ENCODE data around the gene RNF115.

RNF115 gene

GRCh38 chr1:145695821-145696629 is 127.9 kb downstream of the RNF115 start:
- no peak for DNase-seq (ENCODE audit: low read depth in 1 of 2, low spot score in 1 of 2)
- peak; percentile 82; the same call in 1 of the 2 replicates for TF ChIP-seq SPI1 (IDR thresholded peaks at IDR 0.05; ENCODE audit: borderline replicate concordance, low read depth)
- TF ChIP-seq, protein P1, sequence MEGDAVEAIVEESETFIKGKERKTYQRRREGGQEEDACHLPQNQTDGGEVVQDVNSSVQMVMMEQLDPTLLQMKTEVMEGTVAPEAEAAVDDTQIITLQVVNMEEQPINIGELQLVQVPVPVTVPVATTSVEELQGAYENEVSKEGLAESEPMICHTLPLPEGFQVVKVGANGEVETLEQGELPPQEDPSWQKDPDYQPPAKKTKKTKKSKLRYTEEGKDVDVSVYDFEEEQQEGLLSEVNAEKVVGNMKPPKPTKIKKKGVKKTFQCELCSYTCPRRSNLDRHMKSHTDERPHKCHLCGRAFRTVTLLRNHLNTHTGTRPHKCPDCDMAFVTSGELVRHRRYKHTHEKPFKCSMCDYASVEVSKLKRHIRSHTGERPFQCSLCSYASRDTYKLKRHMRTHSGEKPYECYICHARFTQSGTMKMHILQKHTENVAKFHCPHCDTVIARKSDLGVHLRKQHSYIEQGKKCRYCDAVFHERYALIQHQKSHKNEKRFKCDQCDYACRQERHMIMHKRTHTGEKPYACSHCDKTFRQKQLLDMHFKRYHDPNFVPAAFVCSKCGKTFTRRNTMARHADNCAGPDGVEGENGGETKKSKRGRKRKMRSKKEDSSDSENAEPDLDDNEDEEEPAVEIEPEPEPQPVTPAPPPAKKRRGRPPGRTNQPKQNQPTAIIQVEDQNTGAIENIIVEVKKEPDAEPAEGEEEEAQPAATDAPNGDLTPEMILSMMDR (IDR thresholded peaks at IDR 0.05; ENCODE audit: insufficient read depth, low read length): no peak
- no peak for TF ChIP-seq GABPA (IDR thresholded peaks at IDR 0.05; ENCODE audit: low read depth)
- Histone ChIP-seq H3K4me3 (replicated peaks; ENCODE audit: insufficient read depth, low read length) (no peak overlapping the region), H3K27ac (replicated peaks) (no peak overlapping the region), H3K27me3 (ENCODE audit: insufficient read depth, poor library complexity, severe bottlenecking) (no peaks in the 10 kb centered on the region)

DNA sequence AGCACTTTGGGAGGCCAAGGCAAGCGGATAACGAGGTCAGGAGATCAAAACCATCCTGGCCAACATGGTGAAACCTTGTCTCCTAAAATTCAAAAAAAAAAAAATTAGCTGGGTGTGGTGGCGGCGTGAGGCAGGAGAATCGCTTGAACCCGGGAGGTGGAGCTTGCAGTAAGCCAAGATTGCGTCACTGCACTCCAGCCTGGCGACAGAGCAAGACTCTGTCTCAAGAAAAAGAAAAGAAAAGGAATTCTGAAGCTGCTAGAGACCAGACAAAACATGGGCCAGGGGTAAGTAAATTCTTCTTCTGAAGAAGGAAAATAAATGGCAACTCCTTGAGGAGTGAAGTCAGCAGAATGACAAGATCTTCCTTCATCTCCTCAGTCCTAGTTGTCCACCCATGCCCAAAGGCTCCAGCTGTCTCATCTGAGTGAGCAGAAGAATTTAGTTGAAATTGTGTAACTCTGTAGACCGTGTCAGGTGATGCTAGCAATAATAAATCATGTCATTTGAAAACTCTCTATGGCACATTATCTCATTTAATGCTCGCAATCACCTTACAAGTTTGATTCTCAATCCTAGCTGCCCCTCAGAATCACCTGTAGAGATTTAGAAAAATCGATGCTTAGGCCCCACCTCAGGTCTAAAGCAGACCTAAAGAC is 131.0 kb downstream of the RNF115 start:
- Histone ChIP-seq H3K27me3 (ENCODE audit: insufficient read depth, poor library complexity, severe bottlenecking) (no peaks in the 10 kb centered on the region), H3K27ac (replicated peaks) (no peak overlapping the region), H3K4me3 (replicated peaks; ENCODE audit: insufficient read depth, low read length) (no peak overlapping the region)
- TF ChIP-seq GABPA (IDR thresholded peaks at IDR 0.05; ENCODE audit: low read depth) (no peak), SPI1 (IDR thresholded peaks at IDR 0.05; ENCODE audit: borderline replicate concordance, low read depth) (no peak), REST (IDR thresholded peaks at IDR 0.05; ENCODE audit: insufficient replicate concordance, low read depth) (no peak)
- TF ChIP-seq, protein P1 (IDR thresholded peaks at IDR 0.05; ENCODE audit: insufficient read depth, low read length): no peak
- no peak for DNase-seq (ENCODE audit: low read depth in 1 of 2, low spot score in 1 of 2)

DNA sequence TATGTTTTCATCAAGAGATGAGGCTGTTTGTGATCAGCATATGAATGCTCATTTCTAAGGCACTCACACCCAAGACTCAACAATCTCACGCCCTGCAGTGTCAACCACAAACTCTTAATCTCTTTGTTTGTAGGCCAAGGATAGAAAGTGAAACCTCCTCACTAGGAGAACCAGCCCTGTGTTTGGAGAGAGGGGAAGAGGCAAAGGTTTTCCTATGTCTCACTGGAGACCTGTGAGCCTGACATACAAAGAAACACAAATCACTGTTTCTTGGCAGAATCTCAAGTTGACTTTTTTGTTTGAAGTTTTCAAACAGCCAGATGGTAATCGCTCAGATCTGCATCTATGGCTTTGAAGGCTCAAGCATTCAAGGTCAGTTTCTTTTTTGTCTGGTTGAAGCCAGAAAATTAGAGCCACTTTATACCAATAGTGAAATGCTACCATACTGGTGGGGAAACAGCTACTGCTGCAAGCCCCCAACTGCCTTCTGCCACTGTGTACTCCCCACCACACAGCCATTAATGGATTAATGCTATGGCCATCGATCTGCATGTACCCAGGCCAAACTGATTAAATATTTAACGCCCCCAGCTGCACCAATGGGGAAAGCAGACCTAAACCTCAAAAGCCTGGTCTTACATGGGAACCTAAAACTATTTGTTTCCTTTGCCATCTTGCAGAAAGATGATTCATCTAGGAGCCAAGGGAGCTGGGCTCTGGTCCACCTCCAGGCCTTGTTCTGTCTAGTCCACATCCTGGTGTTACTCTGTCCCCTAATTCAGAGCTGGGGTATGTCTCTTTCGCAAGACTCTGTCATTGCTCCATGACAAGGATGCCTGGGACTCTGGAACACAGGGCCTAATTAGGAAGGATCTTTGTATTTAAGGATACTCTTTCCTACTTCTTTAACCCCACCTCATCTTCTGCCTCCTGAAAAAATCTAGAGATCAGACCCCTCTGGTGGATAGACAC is 133.0 kb downstream of the RNF115 start:
- TF ChIP-seq POLR2AphosphoS5 (IDR thresholded peaks at IDR 0.05; ENCODE audit: low read depth) (no peak), REST (IDR thresholded peaks at IDR 0.05; ENCODE audit: insufficient replicate concordance, low read depth) (no peak), SPI1 (IDR thresholded peaks at IDR 0.05; ENCODE audit: borderline replicate concordance, low read depth) (no peak), GABPA (IDR thresholded peaks at IDR 0.05; ENCODE audit: low read depth) (no peak)
- TF ChIP-seq, protein P1 (IDR thresholded peaks at IDR 0.05; ENCODE audit: insufficient read depth, low read length): no peak
- no peak for DNase-seq (ENCODE audit: low read depth in 1 of 2, low spot score in 1 of 2)
- Histone ChIP-seq H3K4me3 (replicated peaks; ENCODE audit: insufficient read depth, low read length) (no peak overlapping the region), H3K27ac (replicated peaks) (no peak overlapping the region), H3K27me3 (ENCODE audit: insufficient read depth, poor library complexity, severe bottlenecking) (no peaks in the 10 kb centered on the region)

Data from HL-60 (cell line).